NCI-H2196 treated with DMSO at 0.1 percent for 48 hours (cell line): Measurements from ENCODE around the gene GATD1.

Experiments used
- DNase-seq: peaks from one replicate; lab custom pipeline; 2025; ENCODE audit not compliant: unreplicated experiment; lab: John Stamatoyannopoulos, UW

The GATD1 gene

DNA sequence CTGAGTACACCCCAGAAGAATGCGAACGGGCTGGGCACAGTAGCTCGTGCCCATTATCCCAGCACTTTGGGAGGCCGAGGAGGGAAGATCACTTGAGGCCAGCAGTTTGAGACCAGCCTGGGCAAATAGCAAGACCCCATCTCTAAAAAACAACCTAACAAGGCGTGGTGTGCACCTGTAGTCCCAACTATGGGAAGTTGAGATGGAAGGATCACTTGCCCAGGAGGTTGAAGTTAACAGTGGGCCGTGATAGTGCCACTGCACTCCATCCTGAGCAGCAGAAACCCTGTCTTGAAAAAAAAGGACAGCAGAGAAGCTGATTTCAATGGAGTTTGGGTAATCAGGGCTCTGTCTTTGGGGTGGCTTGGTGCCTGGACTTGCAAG, 35.8 kb upstream of the GATD1 start:
- DNase-seq = no peak

DNA sequence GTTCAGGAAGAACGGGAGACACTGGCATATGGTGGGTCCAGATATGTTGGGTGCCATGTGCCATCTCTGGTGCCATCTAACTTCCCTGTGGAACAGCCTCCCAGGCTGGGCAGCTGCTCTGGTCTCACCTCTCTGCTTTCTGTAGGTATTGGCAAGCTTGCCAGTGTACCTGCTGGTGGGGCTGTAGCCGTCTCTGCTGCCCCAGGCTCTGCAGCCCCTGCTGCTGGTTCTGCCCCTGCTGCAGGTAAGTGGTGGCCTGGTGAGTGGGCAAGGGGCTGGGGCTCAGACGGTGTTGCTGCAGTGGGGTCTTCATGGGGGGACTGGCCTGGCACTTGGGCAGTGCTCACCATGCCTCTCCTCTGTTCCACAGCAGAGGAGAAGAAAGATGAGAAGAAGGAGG, 35.1 kb upstream of the GATD1 start:
- no peak for DNase-seq

- no peak for DNase-seq
These were observed 34.4 kb upstream of the GATD1 start for GRCh38 chr11:811446-812245.

- DNase-seq = no peak
These were observed 32.8 kb upstream of the GATD1 start for GRCh38 chr11:810040-810567.

- DNase-seq = peak; percentile 92
These were observed 32.2 kb upstream of the GATD1 start, which contains the start of gene RPLP2 for GRCh38 chr11:809287-810039. RPLP2 (plus strand) TSS chr11:809967; CDS start chr11:810235, 268 bp downstream.

GRCh38 chr11:808427-809286, 31.4 kb upstream of the GATD1 start:
- DNase-seq = no peak

DNA sequence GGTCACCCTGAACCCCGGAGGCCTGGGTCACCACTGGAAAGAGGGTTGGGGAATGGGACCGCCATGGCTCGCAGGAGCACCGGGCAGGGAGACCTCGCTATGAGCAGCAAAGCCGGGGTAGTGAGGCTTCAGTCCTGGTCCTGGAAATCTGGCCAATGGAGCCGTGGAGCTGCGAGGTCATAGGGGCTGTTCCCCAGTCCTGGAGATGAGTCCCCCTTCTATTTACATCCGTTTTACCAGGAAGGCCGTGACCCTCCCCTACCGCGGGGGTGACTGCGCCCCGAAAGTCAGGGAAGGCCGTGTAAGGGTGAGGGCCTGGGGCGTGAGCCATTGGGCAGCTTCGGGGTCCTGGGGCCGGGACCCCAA, 27.3 kb upstream of the GATD1 start:
- no peak for DNase-seq

GRCh38 chr11:803770-804598, 26.7 kb upstream of the GATD1 start:
- DNase-seq = no peak

GRCh38 chr11:803467-803742, 26.1 kb upstream of the GATD1 start:
- no peak for DNase-seq

DNA sequence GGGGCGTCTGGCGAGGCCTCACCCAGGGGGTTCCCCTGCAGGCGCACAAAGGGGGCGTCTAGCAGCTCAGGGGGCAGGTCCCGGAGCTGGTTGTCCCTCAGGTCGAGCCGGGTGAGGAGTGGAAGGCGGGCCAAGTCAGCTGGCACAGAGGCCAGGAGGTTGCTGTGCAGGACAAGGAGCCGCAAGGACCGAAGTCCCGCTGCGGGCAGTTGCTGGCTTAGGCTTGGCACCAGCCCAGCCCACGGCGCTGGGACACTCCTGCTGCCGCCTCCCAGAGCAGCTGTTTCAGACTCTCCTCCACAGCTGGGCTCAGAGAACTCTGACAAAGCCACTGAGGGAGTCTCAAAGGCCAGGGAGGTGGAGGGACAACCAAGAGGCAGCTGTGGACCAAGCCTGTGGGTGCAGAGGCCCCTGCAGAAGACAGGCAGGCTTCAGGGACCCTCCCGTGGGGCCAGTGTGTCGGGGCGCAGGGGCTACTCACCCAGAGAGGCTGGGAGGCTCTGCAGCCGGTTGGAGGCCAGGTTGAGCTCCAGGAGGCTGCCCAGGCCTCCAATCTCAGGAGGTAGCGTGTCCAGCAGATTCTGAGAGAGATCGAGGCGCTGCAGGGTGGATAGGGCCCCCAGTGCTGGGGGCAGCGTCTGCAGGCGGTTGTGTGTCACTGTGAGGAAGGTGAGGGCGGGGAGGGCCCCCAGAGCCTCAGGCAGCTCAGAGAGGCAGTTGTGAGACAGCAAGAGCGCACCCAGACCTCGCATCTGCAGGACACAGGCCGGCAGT, 25.6 kb upstream of the GATD1 start:
- no peak for DNase-seq

DNA sequence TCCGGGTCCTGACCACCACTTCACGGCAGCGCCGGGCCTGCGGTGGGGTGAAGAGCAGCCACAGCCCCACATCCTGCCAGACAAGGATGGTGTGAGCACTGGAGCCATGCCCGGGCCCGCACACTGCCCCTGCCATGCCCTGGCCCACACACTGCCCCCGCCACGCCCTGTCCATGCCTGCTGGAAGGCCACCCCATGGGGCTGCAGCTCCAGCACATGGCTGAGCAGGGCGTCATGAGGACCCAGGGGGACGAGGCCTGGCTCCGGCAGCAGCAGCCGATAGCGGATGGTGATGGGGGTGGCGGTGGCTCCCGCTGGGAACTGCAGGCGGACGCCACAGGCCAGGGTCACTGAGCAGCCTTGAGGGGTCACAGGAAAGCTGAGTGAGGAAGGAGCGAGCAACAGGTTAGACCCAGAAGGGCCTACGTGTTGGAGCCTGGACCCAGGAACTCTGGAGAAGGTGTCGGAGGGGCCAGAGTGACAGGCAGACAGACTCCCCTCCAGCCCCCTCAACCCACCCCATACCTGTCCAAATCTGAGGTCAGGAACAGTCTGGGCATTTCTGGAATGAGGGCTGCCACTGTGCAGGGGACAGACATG, 24.8 kb upstream of the GATD1 start:
- DNase-seq = no peak

- no peak for DNase-seq
These were observed 24.0 kb upstream of the GATD1 start for GRCh38 chr11:801097-801780.

DNA sequence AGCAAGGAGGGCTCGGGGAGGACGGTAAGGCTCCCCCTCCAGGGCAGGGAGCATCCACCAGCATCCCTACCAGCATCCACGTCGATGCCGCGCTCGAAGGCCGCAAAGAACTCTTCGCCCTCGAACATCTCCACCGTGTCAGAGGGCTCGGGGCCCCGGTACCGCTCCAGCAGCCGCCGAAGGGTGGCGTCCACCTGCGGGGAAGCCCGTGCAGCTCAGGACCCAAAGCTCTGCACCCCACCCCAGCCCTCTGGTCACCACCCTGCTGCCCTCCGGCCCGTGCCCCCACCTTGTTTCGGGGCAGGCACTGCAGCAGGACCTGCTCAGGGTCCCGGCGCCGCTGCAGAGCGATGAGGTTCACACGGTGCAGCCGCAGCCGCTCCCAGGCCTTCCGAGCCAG, 23.2 kb upstream of the GATD1 start:
- DNase-seq = no peak

DNA sequence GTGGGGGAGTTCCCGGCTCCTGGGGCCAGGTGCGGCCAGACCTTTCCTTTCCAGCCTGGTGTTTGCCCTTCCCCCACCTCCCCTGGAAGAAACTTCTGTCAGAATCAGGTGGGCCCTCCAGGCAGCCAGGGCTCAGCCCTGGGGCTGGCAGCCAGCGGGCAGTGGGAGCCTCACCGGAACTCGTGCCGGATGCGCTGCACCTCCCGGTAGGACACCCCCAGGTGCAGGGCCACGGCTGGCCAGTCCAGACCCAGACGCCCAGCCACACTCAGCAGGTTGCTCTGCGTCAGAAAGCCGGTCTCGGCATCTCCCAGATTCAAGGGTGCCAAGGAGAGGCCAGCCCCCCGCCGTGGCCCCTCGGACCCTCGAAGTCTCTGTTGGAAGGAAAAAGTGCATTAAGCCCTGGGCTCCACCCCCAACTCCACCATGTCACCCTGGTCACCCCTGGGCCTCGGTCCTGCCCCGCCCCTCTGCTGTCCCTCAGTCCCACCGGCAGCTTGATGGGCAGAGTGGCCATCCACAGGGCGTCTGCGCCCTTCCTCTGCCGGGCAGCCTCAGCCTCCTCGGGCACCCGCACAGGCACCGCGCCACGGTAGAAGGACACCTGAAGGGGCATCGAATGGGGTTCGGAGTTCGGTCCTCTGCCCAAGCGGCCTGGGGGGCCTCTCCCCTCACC, 22.5 kb upstream of the GATD1 start:
- DNase-seq = no peak

GRCh38 chr11:798093-798713, 20.9 kb upstream of the GATD1 start, which contains the start of gene SLC25A22:
SLC25A22 (minus strand) TSS chr11:798281; CDS start chr11:795006, 3,275 bp downstream.
- DNase-seq = peak; percentile 59

- peak; percentile 64 for DNase-seq
These were observed 20.2 kb upstream of the GATD1 start for GRCh38 chr11:797296-798092.
